ENCODE data around the gene TMEM215.

GRCh38 chr9:32825203-32825602, 41.9 kb downstream of the TMEM215 start:
- TF ChIP-seq, protein P1, sequence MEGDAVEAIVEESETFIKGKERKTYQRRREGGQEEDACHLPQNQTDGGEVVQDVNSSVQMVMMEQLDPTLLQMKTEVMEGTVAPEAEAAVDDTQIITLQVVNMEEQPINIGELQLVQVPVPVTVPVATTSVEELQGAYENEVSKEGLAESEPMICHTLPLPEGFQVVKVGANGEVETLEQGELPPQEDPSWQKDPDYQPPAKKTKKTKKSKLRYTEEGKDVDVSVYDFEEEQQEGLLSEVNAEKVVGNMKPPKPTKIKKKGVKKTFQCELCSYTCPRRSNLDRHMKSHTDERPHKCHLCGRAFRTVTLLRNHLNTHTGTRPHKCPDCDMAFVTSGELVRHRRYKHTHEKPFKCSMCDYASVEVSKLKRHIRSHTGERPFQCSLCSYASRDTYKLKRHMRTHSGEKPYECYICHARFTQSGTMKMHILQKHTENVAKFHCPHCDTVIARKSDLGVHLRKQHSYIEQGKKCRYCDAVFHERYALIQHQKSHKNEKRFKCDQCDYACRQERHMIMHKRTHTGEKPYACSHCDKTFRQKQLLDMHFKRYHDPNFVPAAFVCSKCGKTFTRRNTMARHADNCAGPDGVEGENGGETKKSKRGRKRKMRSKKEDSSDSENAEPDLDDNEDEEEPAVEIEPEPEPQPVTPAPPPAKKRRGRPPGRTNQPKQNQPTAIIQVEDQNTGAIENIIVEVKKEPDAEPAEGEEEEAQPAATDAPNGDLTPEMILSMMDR (IDR thresholded peaks at IDR 0.05): no peak
- TF ChIP-seq POLR2AphosphoS5 (IDR thresholded peaks at IDR 0.05; ENCODE audit: low read depth, low read length) (no peak), TCF7L2 (IDR thresholded peaks at IDR 0.05; ENCODE audit: low read depth, low read length) (no peak)
